Muscle of back (tissue), 13 donors: Measurements from ENCODE around the gene CRYBA1. TPM values are rescaled to one million over a fixed set of nuclear protein-coding genes. Genes with fewer than 3 reads are reported as not detected.
"Not testable (repeated sequence)": the region's sequence is repeated elsewhere in the genome, so short reads cannot be mapped to it uniquely, and the experiment has no call there.

Experiments used
- DNase-seq, 3 donors: peaks; one replicate each; pipeline versions ENCODE4 v3.0.0 to v3.0.0-alpha.2; 2013
- long read RNA-seq, 9 donors: transcript quantifications; one replicate each; lab custom pipeline, GENCODE V29; 2026
- polyA plus RNA-seq, 10 donors: library from polyadenylated mRNA; unstranded; fragments of 120-200 nt; gene quantifications; one replicate each; pipeline ENCODE4 v1.2.1, GENCODE V29; 2013; ENCODE audit not compliant: insufficient read length in 10 of 10

The CRYBA1 gene
- not detected for polyA plus RNA-seq
- long read RNA-seq, donor 1, result 0 reads
- long read RNA-seq, donor 2, result 0 reads
- long read RNA-seq, donor 3, result 0 reads
- long read RNA-seq, donor 4, result 0 reads
- long read RNA-seq, donor 5, result 0 reads
- long read RNA-seq, donor 6, result 0 reads
- long read RNA-seq, donor 7, result 0 reads
- long read RNA-seq, donor 8, result 0 reads
- long read RNA-seq, donor 9, result 0 reads

GRCh38 chr17:29246628-29247027 lies at the start of gene CRYBA1:
Gene CRYBA1, plus strand, starts transcription at chr17:29246859. Its CDS starts 5 bp downstream, at chr17:29246864.
- no peak for DNase-seq

- no peak for DNase-seq
Measured at GRCh38 chr17:29197516-29198272, 49.0 kb upstream of the CRYBA1 start.

- DNase-seq, result not testable (repeated sequence)
Measured at GRCh38 chr17:29204068-29204804, 42.4 kb upstream of the CRYBA1 start.

- no peak for DNase-seq
Measured at GRCh38 chr17:29205047-29205446, 41.6 kb upstream of the CRYBA1 start.

- DNase-seq, result no peak
Measured at GRCh38 chr17:29207975-29208374, 38.7 kb upstream of the CRYBA1 start.

- DNase-seq, result no peak
Measured at GRCh38 chr17:29209073-29209472, 37.6 kb upstream of the CRYBA1 start.

GRCh38 chr17:29210879-29211278 lies 35.8 kb upstream of the CRYBA1 start:
- DNase-seq, result no peak

- DNase-seq, result no peak
Measured at GRCh38 chr17:29212094-29212631, 34.5 kb upstream of the CRYBA1 start.

- DNase-seq, result no peak
Measured at GRCh38 chr17:29212681-29213121, 34.0 kb upstream of the CRYBA1 start.

GRCh38 chr17:29214215-29215146 lies 32.2 kb upstream of the CRYBA1 start:
- no peak for DNase-seq

GRCh38 chr17:29215174-29215573 lies 31.5 kb upstream of the CRYBA1 start:
- DNase-seq, result no peak

- no peak for DNase-seq
Measured at GRCh38 chr17:29215717-29216116, 30.9 kb upstream of the CRYBA1 start.

- DNase-seq, result no peak
Measured at GRCh38 chr17:29216181-29216580, 30.5 kb upstream of the CRYBA1 start.

- no peak for DNase-seq
Measured at GRCh38 chr17:29216856-29217255, 29.8 kb upstream of the CRYBA1 start.

- peak; percentile 63 to 83 (median 79) for DNase-seq
Measured at GRCh38 chr17:29219378-29220047, 27.1 kb upstream of the CRYBA1 start.

GRCh38 chr17:29221338-29221737 lies 25.3 kb upstream of the CRYBA1 start:
- DNase-seq, result not testable (repeated sequence)

- no peak for DNase-seq
Measured at GRCh38 chr17:29225396-29225795, 21.3 kb upstream of the CRYBA1 start.

GRCh38 chr17:29233301-29233700 lies 13.4 kb upstream of the CRYBA1 start:
- no peak for DNase-seq

- not testable (repeated sequence) for DNase-seq
Measured at GRCh38 chr17:29234972-29235371, 11.7 kb upstream of the CRYBA1 start.

GRCh38 chr17:29235904-29236303 lies 10.8 kb upstream of the CRYBA1 start:
- no peak for DNase-seq
